ENCODE results near the gene CCDC187.

DNA sequence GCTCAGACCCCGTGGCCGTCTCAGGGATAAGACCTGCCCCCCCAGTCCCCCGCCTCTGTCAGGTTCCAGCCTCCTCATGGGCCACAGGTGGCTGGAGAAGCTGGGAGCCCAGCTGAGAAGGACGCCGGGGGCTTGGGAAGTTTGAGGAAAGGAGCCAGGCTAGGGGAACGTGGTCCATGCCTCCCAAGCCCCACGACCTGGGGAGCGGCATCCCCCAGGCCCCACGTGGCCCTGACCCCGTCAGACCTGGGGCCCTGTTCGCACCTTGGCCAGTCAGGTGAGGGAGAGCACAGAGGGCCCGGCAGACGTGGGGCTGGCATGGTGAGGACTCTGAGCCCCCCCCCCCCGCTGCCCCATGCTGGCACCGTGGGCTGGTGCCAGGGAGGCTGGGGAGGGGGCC is 27.1 kb upstream of the CCDC187 start:
- TF ChIP-seq TAF1 (IDR thresholded peaks at IDR 0.05; ENCODE audit: borderline replicate concordance, insufficient read depth, low read length), result no peak
- TF ChIP-seq, protein P1, sequence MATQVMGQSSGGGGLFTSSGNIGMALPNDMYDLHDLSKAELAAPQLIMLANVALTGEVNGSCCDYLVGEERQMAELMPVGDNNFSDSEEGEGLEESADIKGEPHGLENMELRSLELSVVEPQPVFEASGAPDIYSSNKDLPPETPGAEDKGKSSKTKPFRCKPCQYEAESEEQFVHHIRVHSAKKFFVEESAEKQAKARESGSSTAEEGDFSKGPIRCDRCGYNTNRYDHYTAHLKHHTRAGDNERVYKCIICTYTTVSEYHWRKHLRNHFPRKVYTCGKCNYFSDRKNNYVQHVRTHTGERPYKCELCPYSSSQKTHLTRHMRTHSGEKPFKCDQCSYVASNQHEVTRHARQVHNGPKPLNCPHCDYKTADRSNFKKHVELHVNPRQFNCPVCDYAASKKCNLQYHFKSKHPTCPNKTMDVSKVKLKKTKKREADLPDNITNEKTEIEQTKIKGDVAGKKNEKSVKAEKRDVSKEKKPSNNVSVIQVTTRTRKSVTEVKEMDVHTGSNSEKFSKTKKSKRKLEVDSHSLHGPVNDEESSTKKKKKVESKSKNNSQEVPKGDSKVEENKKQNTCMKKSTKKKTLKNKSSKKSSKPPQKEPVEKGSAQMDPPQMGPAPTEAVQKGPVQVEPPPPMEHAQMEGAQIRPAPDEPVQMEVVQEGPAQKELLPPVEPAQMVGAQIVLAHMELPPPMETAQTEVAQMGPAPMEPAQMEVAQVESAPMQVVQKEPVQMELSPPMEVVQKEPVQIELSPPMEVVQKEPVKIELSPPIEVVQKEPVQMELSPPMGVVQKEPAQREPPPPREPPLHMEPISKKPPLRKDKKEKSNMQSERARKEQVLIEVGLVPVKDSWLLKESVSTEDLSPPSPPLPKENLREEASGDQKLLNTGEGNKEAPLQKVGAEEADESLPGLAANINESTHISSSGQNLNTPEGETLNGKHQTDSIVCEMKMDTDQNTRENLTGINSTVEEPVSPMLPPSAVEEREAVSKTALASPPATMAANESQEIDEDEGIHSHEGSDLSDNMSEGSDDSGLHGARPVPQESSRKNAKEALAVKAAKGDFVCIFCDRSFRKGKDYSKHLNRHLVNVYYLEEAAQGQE (IDR thresholded peaks at IDR 0.05; ENCODE audit: insufficient read depth in 1 of 2, low read depth in 2 of 2, low read length in 2 of 2), result no peak
- TF ChIP-seq POLR2AphosphoS5 (IDR thresholded peaks at IDR 0.05; ENCODE audit: low read depth, low read length), result no peak
- no peak for TF ChIP-seq SIN3A (IDR thresholded peaks at IDR 0.05; ENCODE audit: borderline replicate concordance, insufficient read depth, low read length)
- TF ChIP-seq FOXP2 (optimal IDR thresholded peaks at IDR 0.05; ENCODE audit: borderline replicate concordance, extremely low read depth, extremely low read length, insufficient read depth), result no peak

Measured in PFSK-1 (cell line).